Activated CD4-positive, alpha-beta T cell treated with anti-CD3 and anti-CD28 coated beads, Interleukin-2, amount 50 U/mL, for 24 hours (primary cell): ENCODE measurements around the gene TAS2R20.
"Not testable (repeated sequence)": the region's sequence is repeated elsewhere in the genome, so short reads cannot be mapped to it uniquely, and the experiment has no call there.

Source experiments
- DNase-seq, 2 donors: peaks; one replicate each; pipeline ENCODE4 v3.0.0-alpha.2; 2020; ENCODE audit warnings: low read depth in 1 of 2, low spot score in 1 of 2

The TAS2R20 gene

GRCh38 chr12:10998204-10998603, at the start of gene TAS2R20:
TSS of gene TAS2R20 (minus strand) at chr12:10998304. CDS start at chr12:10997875, 429 bp downstream.
- no peak for DNase-seq

- DNase-seq = not testable (repeated sequence)
Measured at GRCh38 chr12:11041366-11041765, 43.3 kb upstream of the TAS2R20 start.

- DNase-seq = no peak
Measured at GRCh38 chr12:11040162-11040561, 42.1 kb upstream of the TAS2R20 start.

GRCh38 chr12:11039171-11039570, 41.1 kb upstream of the TAS2R20 start:
- no peak for DNase-seq

- not testable (repeated sequence) for DNase-seq
Measured at GRCh38 chr12:11033959-11034358, 35.9 kb upstream of the TAS2R20 start.

GRCh38 chr12:11031307-11031706, 33.2 kb upstream of the TAS2R20 start, which contains the start of gene TAS2R31:
TSS of gene TAS2R31 (minus strand) at chr12:11031407. CDS start at chr12:11031335, 72 bp downstream.
- DNase-seq = no peak

- no peak for DNase-seq
Measured at GRCh38 chr12:11026118-11026517, 28.0 kb upstream of the TAS2R20 start.

GRCh38 chr12:11023387-11023786, 25.3 kb upstream of the TAS2R20 start:
- DNase-seq = no peak

GRCh38 chr12:11022520-11022919, 24.4 kb upstream of the TAS2R20 start, which contains the start of gene TAS2R19:
TSS of gene TAS2R19 (minus strand) at chr12:11022620. CDS start at chr12:11022571, 49 bp downstream.
- no peak for DNase-seq

- no peak for DNase-seq
Measured at GRCh38 chr12:11016937-11017336, 18.8 kb upstream of the TAS2R20 start.

GRCh38 chr12:11015775-11016430, 17.8 kb upstream of the TAS2R20 start:
- no peak for DNase-seq

- DNase-seq = no peak
Measured at GRCh38 chr12:11014234-11014633, 16.1 kb upstream of the TAS2R20 start.

- DNase-seq = no peak
Measured at GRCh38 chr12:11007608-11008007, 9.5 kb upstream of the TAS2R20 start.

- DNase-seq = no peak
Measured at GRCh38 chr12:10994307-10994706, 3.8 kb downstream of the TAS2R20 start.

GRCh38 chr12:10989107-10989506, 9.0 kb downstream of the TAS2R20 start:
- no peak for DNase-seq

GRCh38 chr12:10986812-10987211, 11.3 kb downstream of the TAS2R20 start, which contains the start of gene TAS2R50:
TSS of gene TAS2R50 (minus strand) at chr12:10986912. CDS start at chr12:10986860, 52 bp downstream.
- DNase-seq = no peak

- peak in 1 of 2 donors; percentile 25 for DNase-seq
Measured at GRCh38 chr12:10982244-10982643, 15.9 kb downstream of the TAS2R20 start.

GRCh38 chr12:10974965-10975364, 23.1 kb downstream of the TAS2R20 start:
- no peak for DNase-seq

- no peak for DNase-seq
Measured at GRCh38 chr12:10968765-10969456, 29.2 kb downstream of the TAS2R20 start.

- no peak for DNase-seq
Measured at GRCh38 chr12:10967409-10967808, 30.7 kb downstream of the TAS2R20 start.

GRCh38 chr12:10966314-10966713, 31.8 kb downstream of the TAS2R20 start:
- DNase-seq = no peak

- DNase-seq = no peak
Measured at GRCh38 chr12:10965476-10965875, 32.6 kb downstream of the TAS2R20 start.
